GM19035 (cell line): ENCODE data around the gene INTS14.
A peak's percentile ranks its signal among the peaks of the same experiment; 100 is the strongest.

Experiments used
- ATAC-seq: cut with Tn5 transposase; IDR thresholded peaks from one replicate; pipeline ENCODE4 v1.9.1; 2021; ENCODE audit not compliant: unreplicated experiment

INTS14 gene

GRCh38 chr15:65535192-65535591 lies 75.7 kb downstream of the INTS14 start:
- ATAC-seq, result no peak

- ATAC-seq, result no peak
Measured at GRCh38 chr15:65533057-65533756, 77.7 kb downstream of the INTS14 start.

- ATAC-seq, result no peak
Measured at GRCh38 chr15:65532738-65533051, 78.2 kb downstream of the INTS14 start.

GRCh38 chr15:65530318-65531111 lies 80.4 kb downstream of the INTS14 start, which contains the start of gene HACD3:
Gene HACD3 (plus strand): TSS chr15:65530463. CDS start chr15:65530632, 169 bp downstream.
- ATAC-seq, result peak; percentile 81

GRCh38 chr15:65529762-65530317 lies 81.1 kb downstream of the INTS14 start:
- no peak for ATAC-seq
